ENCODE data around the gene TMEM14A.

Gene TMEM14A

GRCh38 chr6:52736145-52736544 is 65.2 kb downstream of the TMEM14A start:
- DNase-seq (ENCODE audit: low read depth) = no peak

All from T follicular helper cell (primary cell).